VCaP (cell line): ENCODE results near the gene MVK.

Experiments used
- H3K27ac ChIP-seq: fragments of 450-650 bp; 2 replicates; pipeline ENCODE4 v1.5.1; 2017
- TF ChIP-seq, protein P1 (sequence below): fragments of 450-650 bp; conservative IDR thresholded peaks from 2 replicates; pipeline ENCODE4 v1.5.1; 2017; ENCODE audit warnings: mild to moderate bottlenecking, moderate library complexity

Gene MVK

DNA sequence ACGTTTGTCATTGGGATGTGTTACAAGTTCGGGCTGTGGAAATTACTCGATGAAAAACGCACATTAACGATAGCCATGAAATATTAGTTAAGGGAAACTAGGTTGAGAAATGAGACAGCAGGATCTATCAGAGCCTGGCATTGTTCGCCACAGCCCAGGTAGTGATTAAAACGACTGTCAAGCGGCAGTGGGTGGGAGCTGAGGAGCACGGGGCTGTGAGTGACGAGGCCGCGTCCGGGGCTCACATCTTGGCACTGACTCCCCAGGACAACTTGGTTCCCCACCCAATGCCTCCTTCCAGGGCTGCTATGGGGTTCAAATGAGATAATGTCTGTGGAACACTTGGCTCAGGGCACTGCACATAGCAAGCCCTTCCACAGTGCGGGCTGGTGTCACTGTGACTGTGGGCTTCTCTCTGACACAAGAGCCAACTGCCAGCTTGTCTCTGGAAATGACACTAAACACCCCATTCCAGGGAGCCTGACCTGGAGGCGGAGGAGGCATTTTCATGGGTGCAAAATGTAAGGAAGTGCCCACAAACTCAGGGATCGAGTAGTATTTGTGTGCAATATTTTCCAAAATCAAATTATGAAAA is 19.6 kb upstream of the MVK start:
- H3K27ac ChIP-seq: no peak overlapping the region
- TF ChIP-seq, protein P1, sequence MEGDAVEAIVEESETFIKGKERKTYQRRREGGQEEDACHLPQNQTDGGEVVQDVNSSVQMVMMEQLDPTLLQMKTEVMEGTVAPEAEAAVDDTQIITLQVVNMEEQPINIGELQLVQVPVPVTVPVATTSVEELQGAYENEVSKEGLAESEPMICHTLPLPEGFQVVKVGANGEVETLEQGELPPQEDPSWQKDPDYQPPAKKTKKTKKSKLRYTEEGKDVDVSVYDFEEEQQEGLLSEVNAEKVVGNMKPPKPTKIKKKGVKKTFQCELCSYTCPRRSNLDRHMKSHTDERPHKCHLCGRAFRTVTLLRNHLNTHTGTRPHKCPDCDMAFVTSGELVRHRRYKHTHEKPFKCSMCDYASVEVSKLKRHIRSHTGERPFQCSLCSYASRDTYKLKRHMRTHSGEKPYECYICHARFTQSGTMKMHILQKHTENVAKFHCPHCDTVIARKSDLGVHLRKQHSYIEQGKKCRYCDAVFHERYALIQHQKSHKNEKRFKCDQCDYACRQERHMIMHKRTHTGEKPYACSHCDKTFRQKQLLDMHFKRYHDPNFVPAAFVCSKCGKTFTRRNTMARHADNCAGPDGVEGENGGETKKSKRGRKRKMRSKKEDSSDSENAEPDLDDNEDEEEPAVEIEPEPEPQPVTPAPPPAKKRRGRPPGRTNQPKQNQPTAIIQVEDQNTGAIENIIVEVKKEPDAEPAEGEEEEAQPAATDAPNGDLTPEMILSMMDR: no peak

DNA sequence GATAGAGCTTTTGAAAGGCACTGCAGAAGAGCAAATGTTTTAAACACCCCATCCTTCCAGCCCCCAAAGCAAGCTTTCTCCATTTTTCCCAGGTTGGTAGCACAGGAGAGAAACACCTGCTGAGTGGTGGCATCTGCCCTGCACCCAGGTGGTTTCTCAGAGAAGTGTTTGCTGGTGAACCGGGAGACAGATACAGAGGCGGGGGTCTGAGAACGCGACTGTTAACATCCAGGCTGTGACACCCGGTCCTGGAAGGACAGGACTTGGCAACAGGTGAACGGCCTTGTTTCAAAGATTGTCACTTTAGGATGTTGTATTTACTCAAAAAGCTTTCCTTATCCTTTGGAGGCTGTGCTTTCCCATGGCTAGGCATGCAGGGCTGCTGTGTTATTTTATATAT is 18.8 kb upstream of the MVK start:
- TF ChIP-seq, protein P1: no peak
- no peak overlapping the region for H3K27ac ChIP-seq

DNA sequence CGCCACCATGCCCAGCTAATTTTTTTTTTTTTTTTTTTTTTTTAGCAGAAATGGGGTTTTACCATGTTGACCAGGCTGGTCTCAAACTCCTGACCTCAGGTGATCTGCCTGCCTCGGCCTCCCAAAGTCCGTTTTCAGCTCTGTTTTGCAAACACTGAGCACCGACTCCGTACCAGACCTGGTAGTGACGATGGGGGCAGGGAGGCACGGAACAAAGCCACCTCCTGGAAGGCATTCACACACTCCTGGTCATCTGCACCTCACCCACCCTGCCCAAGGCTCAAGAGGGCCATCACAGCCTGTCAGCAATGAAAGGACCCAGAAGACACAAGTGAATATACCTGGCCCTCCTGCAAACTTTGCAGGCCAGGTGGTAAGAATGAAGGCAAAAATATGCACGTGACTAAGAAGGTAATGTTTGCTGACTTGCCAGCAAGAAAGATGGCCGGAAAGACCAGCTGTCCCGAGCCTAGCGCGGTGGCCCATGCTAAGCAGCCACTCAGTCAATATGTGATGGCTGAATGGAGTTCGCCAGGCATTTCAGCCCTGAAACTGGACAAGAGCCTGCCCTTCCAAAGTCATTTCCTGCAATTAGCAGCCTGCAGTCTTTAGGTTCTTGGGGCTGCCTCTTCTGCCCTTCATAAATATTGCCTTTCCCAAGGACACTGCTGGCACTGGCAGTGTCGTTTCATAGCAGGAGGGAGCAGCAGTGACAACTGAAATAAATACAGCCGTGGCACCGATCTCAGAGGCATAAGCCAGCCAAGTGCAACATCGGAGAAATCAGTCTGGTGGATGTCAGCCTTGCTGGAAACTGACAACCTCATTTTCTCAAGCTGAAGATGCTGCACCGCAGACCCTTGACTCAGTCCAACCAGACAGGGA is 17.9 kb upstream of the MVK start:
- TF ChIP-seq, protein P1: no peak
- no peak overlapping the region for H3K27ac ChIP-seq

DNA sequence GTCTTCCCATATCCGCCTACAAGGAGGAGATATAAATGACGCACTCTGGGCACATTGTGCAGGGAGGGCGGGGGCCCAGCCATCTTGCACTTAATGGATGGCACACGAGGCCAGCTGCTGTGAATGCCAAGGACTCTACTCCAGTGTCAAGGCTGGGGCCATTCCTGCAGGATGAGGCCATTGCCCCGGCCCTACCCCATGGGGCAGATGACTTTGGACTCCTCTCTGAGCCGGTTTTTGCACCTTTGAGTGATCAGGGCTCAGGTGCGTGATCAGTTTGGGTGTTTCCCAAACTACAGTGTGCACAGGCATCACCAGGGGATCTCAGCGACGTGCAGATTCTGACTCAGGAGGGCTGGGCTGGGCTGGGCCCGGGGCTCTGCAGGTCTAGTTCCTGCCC is 16.4 kb upstream of the MVK start:
- no peak overlapping the region for H3K27ac ChIP-seq
- TF ChIP-seq, protein P1: no peak

DNA sequence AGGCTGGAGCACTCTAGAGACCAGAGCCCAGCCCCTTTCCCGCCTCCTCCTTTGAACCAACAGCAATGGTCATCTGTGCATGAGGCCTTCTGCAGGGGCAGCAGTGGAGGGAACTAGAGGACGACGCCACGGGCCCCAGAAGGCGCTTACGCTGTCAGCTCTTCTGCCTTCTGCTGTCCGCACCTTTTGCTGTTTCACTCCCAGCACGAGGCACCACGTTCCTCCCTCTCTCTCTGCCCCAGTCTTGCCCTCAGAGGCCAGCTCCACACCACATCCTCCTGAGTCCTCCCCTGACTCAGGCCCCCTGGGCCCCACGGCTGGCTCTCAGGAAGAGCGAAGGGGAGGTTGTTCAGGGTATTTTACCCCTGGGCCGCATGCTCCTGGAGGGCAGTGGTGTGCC is 15.8 kb upstream of the MVK start:
- no peak overlapping the region for H3K27ac ChIP-seq
- TF ChIP-seq, protein P1: no peak

GRCh38 chr12:109558374-109559199 is 15.0 kb upstream of the MVK start:
- no peak overlapping the region for H3K27ac ChIP-seq
- TF ChIP-seq, protein P1: no peak

- TF ChIP-seq, protein P1: no peak
- H3K27ac ChIP-seq: no peak overlapping the region
Measured at GRCh38 chr12:109559200-109559505, 14.4 kb upstream of the MVK start.
